ENCODE results near the gene TEX48.

DNA sequence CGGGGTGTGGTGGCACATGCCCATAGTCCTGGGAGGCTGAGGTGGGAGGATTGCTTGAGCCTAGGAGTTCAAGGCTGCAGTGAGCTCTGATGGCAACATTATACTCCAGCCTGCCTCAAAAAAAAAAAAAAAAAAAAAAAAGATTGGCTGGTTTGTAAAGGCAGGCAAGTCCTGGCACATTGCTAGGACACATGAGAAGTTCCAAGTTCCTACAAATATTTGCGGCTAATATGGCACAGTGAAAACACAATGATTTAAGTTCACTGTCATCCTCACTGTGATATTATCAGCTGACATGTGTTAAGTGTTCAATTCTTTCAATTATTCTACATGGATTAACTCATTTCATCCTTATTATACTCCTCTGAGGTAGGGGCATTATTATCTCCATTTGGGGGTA lies 50.8 kb downstream of the TEX48 start:
- TF ChIP-seq ESRRA (IDR thresholded peaks at IDR 0.05; ENCODE audit: low read length) (no peak), TBL1XR1 (IDR thresholded peaks at IDR 0.05; ENCODE audit: low read depth, low read length) (no peak), MXI1 (IDR thresholded peaks at IDR 0.05; ENCODE audit: low read depth, low read length) (no peak), TARDBP (IDR thresholded peaks at IDR 0.05; ENCODE audit: borderline replicate concordance) (no peak), POLR2A (IDR thresholded peaks at IDR 0.05; ENCODE audit: low read depth, low read length) (no peak), NFYB (IDR thresholded peaks at IDR 0.05; ENCODE audit: insufficient read depth, low read depth, low read length) (no peak), POLR2AphosphoS2 (IDR thresholded peaks at IDR 0.05; ENCODE audit: low read depth, low read length) (no peak), CEBPB (IDR thresholded peaks at IDR 0.05; ENCODE audit: borderline replicate concordance in 1 of 2, low read depth in 2 of 2, low read length in 2 of 2) (no peak), POLR2AphosphoS5 (IDR thresholded peaks at IDR 0.05; ENCODE audit: low read length) (no peak)
- TF ChIP-seq, protein P1, sequence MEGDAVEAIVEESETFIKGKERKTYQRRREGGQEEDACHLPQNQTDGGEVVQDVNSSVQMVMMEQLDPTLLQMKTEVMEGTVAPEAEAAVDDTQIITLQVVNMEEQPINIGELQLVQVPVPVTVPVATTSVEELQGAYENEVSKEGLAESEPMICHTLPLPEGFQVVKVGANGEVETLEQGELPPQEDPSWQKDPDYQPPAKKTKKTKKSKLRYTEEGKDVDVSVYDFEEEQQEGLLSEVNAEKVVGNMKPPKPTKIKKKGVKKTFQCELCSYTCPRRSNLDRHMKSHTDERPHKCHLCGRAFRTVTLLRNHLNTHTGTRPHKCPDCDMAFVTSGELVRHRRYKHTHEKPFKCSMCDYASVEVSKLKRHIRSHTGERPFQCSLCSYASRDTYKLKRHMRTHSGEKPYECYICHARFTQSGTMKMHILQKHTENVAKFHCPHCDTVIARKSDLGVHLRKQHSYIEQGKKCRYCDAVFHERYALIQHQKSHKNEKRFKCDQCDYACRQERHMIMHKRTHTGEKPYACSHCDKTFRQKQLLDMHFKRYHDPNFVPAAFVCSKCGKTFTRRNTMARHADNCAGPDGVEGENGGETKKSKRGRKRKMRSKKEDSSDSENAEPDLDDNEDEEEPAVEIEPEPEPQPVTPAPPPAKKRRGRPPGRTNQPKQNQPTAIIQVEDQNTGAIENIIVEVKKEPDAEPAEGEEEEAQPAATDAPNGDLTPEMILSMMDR (IDR thresholded peaks at IDR 0.05 in 2 of 3, conservative IDR thresholded peaks at IDR 0.05 in 1 of 3; ENCODE audit: control insufficient read depth in 2 of 3, extremely low read depth in 1 of 3, insufficient read depth in 1 of 3, low read depth in 3 of 3, low read length in 3 of 3): no peak
